ENCODE measurements around the gene KATNIP.

The KATNIP gene

GRCh38 chr16:27538528-27538927 is 11.4 kb upstream of the KATNIP start:
- no peak for DNase-seq
- Histone ChIP-seq H3K27me3 (ENCODE audit: insufficient read depth, low read depth, severe bottlenecking) (no peaks in the 10 kb centered on the region), H3K4me3 (ENCODE audit: low read depth, low read length) (no peak overlapping the region), H3K9me3 (ENCODE audit: severe bottlenecking) (no peaks in the 10 kb centered on the region), H3K27ac (no peak overlapping the region), H3K36me3 (peaks cover 92% of the 10 kb centered on the region)
- no peak for TF ChIP-seq CTCF (IDR thresholded peaks at IDR 0.05; ENCODE audit: low read depth, low read length)

- no peak for TF ChIP-seq CTCF (IDR thresholded peaks at IDR 0.05; ENCODE audit: low read depth, low read length)
- no peak for DNase-seq
- Histone ChIP-seq H3K4me3 (ENCODE audit: low read depth, low read length) (no peak overlapping the region), H3K9me3 (ENCODE audit: severe bottlenecking) (no peaks in the 10 kb centered on the region), H3K27me3 (ENCODE audit: insufficient read depth, low read depth, severe bottlenecking) (no peaks in the 10 kb centered on the region), H3K36me3 (peaks cover 92% of the 10 kb centered on the region), H3K27ac (no peak overlapping the region)
These were observed 10.8 kb upstream of the KATNIP start for GRCh38 chr16:27539120-27539519.

GRCh38 chr16:27539636-27540035 is 10.3 kb upstream of the KATNIP start:
- DNase-seq, result no peak
- no peaks in the 10 kb centered on the region for H3K9me3 ChIP-seq (ENCODE audit: severe bottlenecking)
- H3K27ac ChIP-seq, result no peak overlapping the region
- H3K4me3 ChIP-seq (ENCODE audit: low read depth, low read length), result no peak overlapping the region
- peaks cover 92% of the 10 kb centered on the region for H3K36me3 ChIP-seq
- no peak for TF ChIP-seq CTCF (IDR thresholded peaks at IDR 0.05; ENCODE audit: low read depth, low read length)
- no peaks in the 10 kb centered on the region for H3K27me3 ChIP-seq (ENCODE audit: insufficient read depth, low read depth, severe bottlenecking)

GRCh38 chr16:27543801-27544200 is 6.1 kb upstream of the KATNIP start:
- no peak for DNase-seq
- H3K9me3 ChIP-seq (ENCODE audit: severe bottlenecking), result no peaks in the 10 kb centered on the region
- peaks cover 90% of the 10 kb centered on the region for H3K36me3 ChIP-seq
- H3K4me3 ChIP-seq (ENCODE audit: low read depth, low read length), result no peak overlapping the region
- no peak for TF ChIP-seq CTCF (IDR thresholded peaks at IDR 0.05; ENCODE audit: low read depth, low read length)
- H3K27me3 ChIP-seq (ENCODE audit: insufficient read depth, low read depth, severe bottlenecking), result no peaks in the 10 kb centered on the region
- H3K27ac ChIP-seq, result no peak overlapping the region

- TF ChIP-seq CTCF (IDR thresholded peaks at IDR 0.05; ENCODE audit: low read depth, low read length), result no peak
- H3K27ac ChIP-seq, result no peak overlapping the region
- DNase-seq, result no peak
- no peaks in the 10 kb centered on the region for H3K9me3 ChIP-seq (ENCODE audit: severe bottlenecking)
- peaks cover 83% of the 10 kb centered on the region for H3K36me3 ChIP-seq
- no peaks in the 10 kb centered on the region for H3K27me3 ChIP-seq (ENCODE audit: insufficient read depth, low read depth, severe bottlenecking)
- no peak overlapping the region for H3K4me3 ChIP-seq (ENCODE audit: low read depth, low read length)
These were observed 5.3 kb upstream of the KATNIP start for GRCh38 chr16:27544671-27545070.

- no peaks in the 10 kb centered on the region for H3K27me3 ChIP-seq (ENCODE audit: insufficient read depth, low read depth, severe bottlenecking)
- TF ChIP-seq CTCF (IDR thresholded peaks at IDR 0.05; ENCODE audit: low read depth, low read length), result no peak
- H3K27ac ChIP-seq, result no peak overlapping the region
- H3K9me3 ChIP-seq (ENCODE audit: severe bottlenecking), result no peaks in the 10 kb centered on the region
- peaks cover 60% of the 10 kb centered on the region for H3K36me3 ChIP-seq
- no peak for DNase-seq
- no peak overlapping the region for H3K4me3 ChIP-seq (ENCODE audit: low read depth, low read length)
These were observed 2.8 kb upstream of the KATNIP start for GRCh38 chr16:27547134-27547533.

All from WERI-Rb-1 (cell line).